HG03095 (cell line): ENCODE measurements around the gene KIAA1755.

ENCODE experiments used
- ATAC-seq: cut with Tn5 transposase; IDR thresholded peaks from one replicate; pipeline ENCODE4 v1.9.1; 2021; ENCODE audit warnings: moderate library complexity; ENCODE audit not compliant: unreplicated experiment

The KIAA1755 gene, protein sequence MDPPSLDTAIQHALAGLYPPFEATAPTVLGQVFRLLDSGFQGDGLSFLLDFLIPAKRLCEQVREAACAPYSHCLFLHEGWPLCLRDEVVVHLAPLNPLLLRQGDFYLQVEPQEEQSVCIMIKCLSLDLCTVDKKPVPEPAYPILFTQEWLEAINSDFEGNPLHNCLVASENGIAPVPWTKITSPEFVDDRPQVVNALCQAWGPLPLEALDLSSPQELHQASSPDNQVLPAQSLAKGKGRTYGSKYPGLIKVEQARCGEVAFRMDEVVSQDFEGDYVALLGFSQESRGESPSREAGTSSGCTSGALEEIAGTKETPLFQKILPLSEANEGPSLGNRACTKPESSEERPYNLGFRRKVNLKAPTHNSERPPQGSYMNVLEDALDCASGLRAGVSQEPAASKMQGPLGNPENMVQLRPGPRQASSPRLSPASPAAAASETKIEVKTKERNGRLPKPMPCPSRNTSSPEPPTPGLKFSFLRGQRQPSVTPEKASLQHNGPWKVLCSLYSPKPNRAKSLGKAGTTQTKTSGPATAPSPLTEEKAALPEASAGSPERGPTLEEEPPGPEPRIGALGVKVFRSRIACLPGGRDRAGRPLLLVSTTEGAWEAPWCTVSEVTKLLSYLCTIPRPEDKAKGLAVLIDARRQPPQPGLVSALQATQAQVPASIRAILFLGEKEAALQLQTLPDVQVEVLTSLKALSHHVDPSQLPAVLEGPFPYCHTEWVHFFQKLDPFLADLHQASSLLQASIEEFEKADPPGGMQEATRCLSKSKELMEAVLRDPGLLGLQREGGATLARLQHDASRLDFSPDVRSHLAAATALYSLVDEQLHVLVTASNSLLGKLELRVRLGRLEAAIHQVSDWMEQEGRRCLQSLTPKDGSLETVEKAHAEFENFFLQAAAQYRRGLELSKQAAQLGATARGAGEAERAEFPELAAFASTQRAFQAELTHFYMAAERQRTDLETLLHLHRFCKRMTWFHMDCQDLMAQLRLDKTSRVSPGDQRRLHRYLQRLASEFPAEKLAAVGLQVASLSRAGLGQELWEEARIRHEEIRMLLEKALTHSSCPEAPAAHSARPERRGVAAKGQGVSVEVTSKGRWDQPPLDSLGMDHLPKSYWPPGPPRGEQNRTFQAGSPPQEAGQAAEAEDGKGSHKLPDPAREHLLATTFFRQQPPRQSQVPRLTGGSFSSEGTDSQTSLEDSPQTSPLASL

DNA sequence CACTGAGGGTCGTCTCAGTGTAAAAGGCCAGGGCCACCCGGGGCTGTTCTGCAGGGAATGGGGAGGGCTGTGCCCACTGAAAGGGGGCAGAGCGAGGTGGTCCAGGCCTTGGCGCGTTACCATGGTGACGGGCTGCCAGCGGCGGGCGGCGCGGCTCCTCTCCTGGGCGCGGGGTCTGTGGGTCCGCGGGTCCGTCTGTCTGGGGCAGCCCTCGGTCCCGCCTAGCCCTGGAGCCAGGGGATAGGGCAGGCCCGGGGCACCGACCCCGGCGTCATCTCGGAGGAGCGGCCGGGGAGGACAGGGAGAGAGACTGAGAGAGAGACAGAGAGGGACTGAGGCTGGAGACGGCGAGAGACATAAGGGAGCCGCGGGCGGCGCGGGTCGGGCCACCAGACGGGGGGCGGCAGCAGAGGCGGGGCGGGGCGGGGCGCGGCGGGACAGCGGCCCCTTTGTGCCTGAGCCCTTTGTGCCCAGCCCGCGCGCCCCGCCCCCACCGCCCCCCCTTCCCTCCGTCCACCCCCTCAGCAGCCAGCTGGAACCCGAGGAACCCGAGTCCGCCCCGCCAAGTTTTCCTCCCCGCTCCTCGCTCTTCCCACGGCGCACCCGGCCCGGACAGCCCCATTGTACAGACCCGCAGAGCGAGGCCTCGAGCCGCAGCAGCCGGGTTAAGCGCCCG is at the start of gene KIAA1755:
Gene KIAA1755 (minus strand): TSS at position 358 of the 676 bp plus-strand sequence. CDS start 235 bp downstream, at position 123.
- ATAC-seq = no peak

GRCh38 chr20:38308447-38308846 is 47.9 kb upstream of the KIAA1755 start:
- no peak for ATAC-seq

- no peak for ATAC-seq
Observed at GRCh38 chr20:38308047-38308438, 47.5 kb upstream of the KIAA1755 start.

DNA sequence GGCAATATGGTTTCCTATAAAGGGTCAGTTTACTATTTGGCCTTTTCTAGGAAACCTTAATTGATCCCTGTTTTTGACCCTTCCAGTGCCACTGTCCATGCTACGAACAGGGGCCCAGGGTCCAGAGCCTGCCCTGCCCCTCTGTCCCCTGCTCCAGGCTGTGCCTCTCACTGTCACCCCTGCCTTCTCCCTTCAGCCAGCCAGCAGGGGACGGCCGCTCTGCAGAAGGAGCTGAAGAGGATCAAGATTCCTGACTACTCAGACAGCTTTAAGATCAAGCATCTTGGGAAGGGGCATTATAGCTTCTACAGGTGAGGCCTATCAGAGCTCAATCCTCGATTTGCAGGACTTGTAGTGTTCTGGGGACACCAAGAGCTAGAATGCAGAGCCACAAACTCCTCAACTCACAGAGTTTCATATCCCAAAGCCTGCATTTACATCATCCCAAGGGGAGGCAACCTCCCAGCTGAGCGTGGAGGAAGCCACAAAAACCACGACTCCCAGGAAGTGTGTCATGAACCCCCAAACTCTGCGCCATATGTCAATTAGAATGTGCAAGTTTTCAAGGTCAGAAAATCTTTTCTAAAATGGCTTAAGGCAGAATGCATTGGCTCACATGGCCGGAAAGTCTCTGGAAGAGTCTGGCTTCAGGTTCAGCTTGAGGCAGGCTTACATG is 47.0 kb upstream of the KIAA1755 start:
- no peak for ATAC-seq

- ATAC-seq = no peak
Observed at GRCh38 chr20:38306379-38306778, 45.8 kb upstream of the KIAA1755 start.

- no peak for ATAC-seq
Observed at GRCh38 chr20:38305541-38305940, 45.0 kb upstream of the KIAA1755 start.

DNA sequence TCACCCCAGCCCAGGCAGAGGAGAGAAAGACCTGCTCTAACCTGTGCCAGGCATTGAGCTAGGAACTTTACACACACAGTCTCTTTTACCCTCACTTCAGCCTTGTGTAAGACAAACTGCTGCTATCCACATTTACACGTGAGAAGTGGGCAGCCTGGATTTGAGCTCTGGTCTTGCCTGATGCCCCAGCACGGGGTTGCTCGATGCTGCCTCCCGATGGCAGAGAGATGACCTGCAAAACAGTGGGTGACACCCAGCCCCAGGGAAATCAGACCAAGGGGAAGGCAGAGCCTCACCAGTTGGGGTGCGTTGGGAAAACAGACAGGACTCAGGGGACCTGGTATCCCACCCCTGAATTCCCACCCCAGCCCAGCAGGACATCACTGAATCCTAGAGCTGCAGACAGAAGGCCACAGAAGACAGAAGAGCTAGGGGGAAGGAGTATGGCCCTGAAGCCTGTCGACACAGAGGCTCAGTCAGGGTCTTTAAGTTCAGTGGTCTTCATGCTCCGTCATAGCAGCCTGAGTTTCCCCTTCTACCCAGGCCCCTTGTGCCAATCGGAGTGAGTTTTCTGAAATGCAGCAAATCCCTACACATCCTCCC is 44.4 kb upstream of the KIAA1755 start:
- no peak for ATAC-seq

DNA sequence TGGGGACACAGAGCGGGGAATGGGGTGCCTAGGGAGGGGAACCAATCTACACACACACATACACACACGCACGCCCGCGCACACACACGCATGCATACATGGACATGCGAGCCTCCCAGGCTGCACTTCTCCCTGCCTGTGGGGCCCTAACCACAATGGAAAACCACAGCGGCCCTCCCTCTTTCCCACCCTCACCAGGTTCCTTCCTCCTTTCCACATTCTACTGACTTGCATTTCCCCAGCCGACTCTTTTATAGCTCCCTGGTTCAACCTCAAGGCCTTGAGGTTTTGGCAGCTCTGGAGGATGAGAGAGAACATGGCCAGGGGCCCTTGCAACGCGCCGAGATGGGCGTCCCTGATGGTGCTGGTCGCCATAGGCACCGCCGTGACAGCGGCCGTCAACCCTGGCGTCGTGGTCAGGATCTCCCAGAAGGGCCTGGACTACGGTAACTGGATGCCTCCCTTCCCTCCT is 43.4 kb upstream of the KIAA1755 start, which contains the start of gene BPI:
Gene BPI (plus strand): TSS at position 249 of the 472 bp plus-strand sequence. CDS start 68 bp downstream, at position 317.
- no peak for ATAC-seq

GRCh38 chr20:38302786-38303185 is 42.3 kb upstream of the KIAA1755 start:
- ATAC-seq = no peak

GRCh38 chr20:38301309-38301708 is 40.8 kb upstream of the KIAA1755 start:
- no peak for ATAC-seq

DNA sequence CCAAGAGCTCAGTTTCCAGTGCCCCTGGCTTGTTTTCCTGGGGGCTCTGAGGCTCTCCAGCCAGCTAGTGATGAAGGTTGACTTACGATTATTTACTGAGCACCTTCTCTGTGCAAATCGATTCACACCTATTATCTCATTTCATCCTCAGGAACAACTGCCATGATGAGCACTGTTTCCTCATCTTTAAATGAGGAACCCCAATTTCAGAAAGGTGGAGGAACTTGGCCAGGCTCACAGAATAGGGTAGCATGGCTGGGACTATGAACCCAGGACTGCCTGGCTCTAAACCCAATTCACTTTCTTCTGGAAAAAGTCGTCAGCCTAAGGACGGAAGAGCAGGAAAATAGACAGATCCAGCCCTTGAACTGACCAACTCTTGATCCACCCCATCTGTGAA is 39.9 kb upstream of the KIAA1755 start:
- no peak for ATAC-seq

GRCh38 chr20:38299963-38300362 is 39.4 kb upstream of the KIAA1755 start:
- no peak for ATAC-seq

DNA sequence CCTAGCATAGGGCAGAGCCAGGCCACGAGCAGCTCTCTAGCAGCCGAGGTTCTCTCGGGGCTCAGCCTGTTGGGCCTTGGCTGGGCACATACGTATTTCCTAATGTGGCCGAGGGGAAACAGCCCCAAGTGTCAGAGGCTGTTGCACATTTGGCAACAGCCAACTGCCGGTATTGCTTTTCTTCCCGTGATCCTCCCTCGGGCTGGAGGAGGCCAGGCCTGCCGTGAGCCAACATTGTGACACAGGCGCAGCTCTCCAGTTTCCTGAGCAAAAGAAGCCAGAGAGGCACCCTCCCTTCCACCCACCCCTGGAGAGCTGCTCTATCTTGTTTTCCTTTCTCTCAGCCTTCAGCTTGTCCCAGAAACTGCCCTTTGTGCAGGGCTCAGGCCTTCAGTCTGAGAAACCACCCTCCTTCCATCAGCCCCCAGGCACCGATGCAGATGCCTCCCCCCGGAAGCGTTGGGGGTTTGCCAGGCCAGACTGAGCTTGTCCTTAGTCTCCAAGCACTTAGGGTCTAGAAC is 38.3 kb upstream of the KIAA1755 start:
- no peak for ATAC-seq

- ATAC-seq = no peak
Observed at GRCh38 chr20:38297916-38298674, 37.6 kb upstream of the KIAA1755 start.

- no peak for ATAC-seq
Observed at GRCh38 chr20:38296433-38296832, 35.9 kb upstream of the KIAA1755 start.

DNA sequence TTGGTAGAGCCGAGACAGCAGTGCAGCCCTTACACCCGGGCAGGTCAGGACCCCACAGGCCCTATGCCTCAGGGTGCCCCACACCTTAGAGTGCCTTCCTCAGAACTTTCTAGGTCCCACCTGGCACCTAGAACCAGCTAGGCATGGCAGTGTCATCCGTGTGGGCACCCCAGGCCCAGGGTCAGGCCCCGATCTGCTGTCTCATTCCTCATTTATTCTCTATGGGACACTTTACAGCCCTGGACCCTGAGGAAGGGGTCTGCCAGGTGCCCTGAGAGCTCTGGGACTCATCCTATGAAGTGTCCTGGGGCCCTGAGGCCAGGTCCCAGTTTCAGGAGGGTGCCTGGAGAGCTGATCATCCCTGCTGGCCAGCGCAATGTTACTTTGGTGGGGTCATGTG is 35.3 kb upstream of the KIAA1755 start:
- no peak for ATAC-seq

GRCh38 chr20:38294076-38294591 is 33.6 kb upstream of the KIAA1755 start:
- ATAC-seq = no peak

DNA sequence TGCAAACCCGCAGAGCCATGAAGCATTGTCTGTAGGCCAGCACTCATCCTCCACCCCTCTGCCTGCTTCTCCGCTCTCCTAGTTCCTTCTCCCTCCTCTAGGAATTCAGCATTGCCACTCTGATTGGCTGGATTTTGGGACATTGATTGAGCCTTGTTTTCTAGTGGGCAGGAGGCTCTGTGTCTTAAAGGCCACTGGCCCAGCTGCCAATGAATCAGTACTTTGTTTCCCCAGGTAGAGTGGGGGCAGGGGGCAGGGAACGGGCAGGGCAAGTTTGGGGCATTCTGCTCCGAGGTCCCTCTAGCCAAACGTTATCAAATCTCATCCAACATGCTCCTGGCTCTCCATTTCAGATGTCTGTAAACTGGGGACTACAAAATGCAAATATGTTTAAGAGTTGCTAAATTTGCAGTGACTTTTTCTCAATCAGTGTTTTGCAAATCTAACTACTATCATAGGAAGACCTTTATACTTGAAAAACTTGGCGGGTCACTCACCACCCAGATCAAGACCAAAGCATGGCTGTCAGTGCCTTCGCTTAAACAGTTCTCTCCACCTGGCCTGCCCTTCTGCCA is 33.0 kb upstream of the KIAA1755 start:
- ATAC-seq = no peak
